OCI-LY7 (cell line): Measurements from ENCODE around the gene FDX2.

Experiments used
- CTCF ChIP-seq: fragments of 200-600 bp; sonication (generic); conservative IDR thresholded peaks from 2 replicates; pipeline ENCODE4 v1.5.1; 2014; ENCODE audit warnings: mild to moderate bottlenecking, antibody characterized with exemption, low read length, moderate library complexity, mixed read lengths
- EZH2phosphoT487 ChIP-seq: fragments of 200-600 bp; sonication (generic); IDR thresholded peaks from 2 replicates; pipeline ENCODE4 v1.6.1; 2018; ENCODE audit warnings: low read depth, borderline replicate concordance, mild to moderate bottlenecking, mixed run types, antibody characterized with exemption, low read length, moderate library complexity, mixed read lengths

DNA sequence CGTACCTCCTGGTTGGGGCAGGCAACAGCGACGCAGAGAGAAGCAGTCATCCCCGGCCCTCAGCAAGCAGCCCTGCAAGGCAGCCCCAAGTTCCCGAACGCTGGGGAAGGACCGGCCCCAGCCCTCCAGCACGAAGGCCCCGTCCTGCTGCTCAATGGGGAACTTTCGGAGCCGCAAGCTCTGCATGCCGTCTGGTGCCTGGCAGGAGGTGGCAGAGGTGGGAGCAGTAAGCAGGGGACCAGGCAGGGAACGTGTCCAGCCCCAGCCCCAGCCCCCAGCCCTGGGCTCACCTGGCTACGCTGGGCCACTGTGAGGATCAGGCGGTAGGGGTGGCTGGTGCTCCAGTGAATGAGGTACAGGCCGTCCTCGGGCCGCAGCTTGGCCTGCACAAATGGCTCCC, 46.4 kb upstream of the FDX2 start:
- no peak for TF ChIP-seq CTCF
- no peak for TF ChIP-seq EZH2phosphoT487
